Ectodermal cell (in vitro differentiated cells): ENCODE results near the gene FOXD4. TPM values are rescaled to one million over a fixed set of nuclear protein-coding genes. Genes with fewer than 3 reads are reported as not detected.
"Not testable (repeated sequence)": the region's sequence is repeated elsewhere in the genome, so short reads cannot be mapped to it uniquely, and the experiment has no call there.

Experiments used
- H3K27ac ChIP-seq: 2 replicates; pipeline ENCODE4 v1.7.0; 2013; ENCODE audit warnings: mild to moderate bottlenecking, low read depth, low read length; ENCODE audit not compliant: insufficient read depth, poor library complexity, severe bottlenecking
- H3K27me3 ChIP-seq: 2 replicates; pipeline ENCODE4 v1.7.0; 2013; ENCODE audit warnings: mild to moderate bottlenecking, low read length; ENCODE audit not compliant: insufficient read depth, control insufficient read depth, poor library complexity, severe bottlenecking
- H3K36me3 ChIP-seq: one replicate; pipeline ENCODE4 v1.7.0; 2013; ENCODE audit warnings: low read length; ENCODE audit not compliant: control insufficient read depth, insufficient read depth
- H3K4me1 ChIP-seq: one replicate; pipeline ENCODE4 v1.7.0; 2013; ENCODE audit warnings: low read length; ENCODE audit not compliant: control insufficient read depth, insufficient read depth
- H3K4me3 ChIP-seq: 2 replicates; pipeline ENCODE4 v1.7.0; 2013; ENCODE audit warnings: low read depth, low read length, control low read depth; ENCODE audit not compliant: insufficient read depth
- H3K9me3 ChIP-seq: 2 replicates; pipeline ENCODE4 v1.7.0; 2013; ENCODE audit warnings: mild to moderate bottlenecking, low read length, moderate library complexity; ENCODE audit not compliant: control insufficient read depth
- WGBS, 2 experiments: methylation state at CpG; one replicate each; pipeline ENCODE4 v1.1.7; 2013; ENCODE audit warnings: missing lambda C conversion rate in 2 of 2; 5-methylcytosine and 5-hydroxymethylcytosine counted together
- polyA plus RNA-seq, 4 experiments: library from polyadenylated mRNA; stranded (reverse); fragments of 50-300 nt; gene quantifications; one replicate each; pipeline ENCODE4 v1.2.3, GENCODE V29; 2013

FOXD4 gene
- polyA plus RNA-seq (2013, experiment 1 of 4) = not detected
- 0.55 TPM for polyA plus RNA-seq (2013, experiment 2 of 4)
- polyA plus RNA-seq (2013, experiment 3 of 4) = 0.16 TPM
- 0.36 TPM for polyA plus RNA-seq (2013, experiment 4 of 4)

DNA sequence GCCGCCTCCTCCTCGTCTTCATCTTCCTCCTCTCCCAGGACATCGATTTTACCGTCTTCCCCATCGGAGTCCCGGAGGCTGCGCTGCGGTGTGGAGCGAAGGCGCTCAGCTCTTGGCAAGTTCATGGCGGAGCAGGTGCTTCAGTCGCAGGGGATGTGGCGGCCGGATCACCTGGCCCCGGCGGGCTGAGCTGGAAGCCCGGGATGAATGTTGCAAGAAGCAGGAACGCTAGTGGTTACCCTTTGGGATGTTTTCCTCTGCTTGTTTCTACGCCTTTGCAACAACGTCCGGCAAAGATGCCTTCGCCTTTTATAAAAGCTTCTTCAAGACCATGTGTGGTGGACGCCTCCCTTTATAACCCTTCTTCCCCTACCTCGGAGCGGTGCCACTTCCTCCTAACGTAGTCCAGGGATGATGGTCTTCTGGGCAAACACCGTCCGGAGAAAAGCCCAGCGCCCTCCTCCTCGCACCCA lies at the start of gene FOXD4:
FOXD4 (minus strand) TSS at position 423 of the 473 bp plus-strand sequence; CDS start at position 125, 298 bp downstream.
- not testable (repeated sequence) for H3K36me3 ChIP-seq, H3K4me1 ChIP-seq, H3K9me3 ChIP-seq, H3K27ac ChIP-seq, H3K4me3 ChIP-seq
- 8% methylated on average over 26 to 30 of the region's 30 CpGs for WGBS, 2 experiments
- H3K27me3 ChIP-seq = peaks cover 57% of the 10 kb centered on the region

DNA sequence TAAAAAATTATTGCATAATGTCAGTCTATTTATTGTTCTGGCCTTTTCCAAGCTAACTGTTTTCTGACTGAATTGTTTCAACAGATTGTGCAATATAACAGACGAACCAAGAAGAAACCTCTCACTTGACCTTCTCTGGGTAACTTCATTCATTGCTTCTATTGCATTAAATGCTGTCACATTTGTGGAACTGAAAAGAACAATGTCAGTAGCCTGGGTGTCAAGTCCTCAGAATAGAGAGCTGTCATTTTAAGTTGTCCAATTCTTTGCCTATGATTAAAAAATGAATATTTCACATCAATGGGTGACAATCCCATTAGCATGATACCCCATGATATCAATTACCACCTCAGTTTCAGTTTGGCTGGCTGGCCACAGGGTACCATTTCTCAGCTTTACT lies 41.7 kb upstream of the FOXD4 start:
- H3K36me3 ChIP-seq, H3K9me3 ChIP-seq, H3K27ac ChIP-seq, H3K4me1 ChIP-seq, H3K4me3 ChIP-seq, H3K27me3 ChIP-seq: not testable (repeated sequence)
- WGBS, 2 experiments = 91 to 100% methylated on average over 1 of the region's 1 CpG

DNA sequence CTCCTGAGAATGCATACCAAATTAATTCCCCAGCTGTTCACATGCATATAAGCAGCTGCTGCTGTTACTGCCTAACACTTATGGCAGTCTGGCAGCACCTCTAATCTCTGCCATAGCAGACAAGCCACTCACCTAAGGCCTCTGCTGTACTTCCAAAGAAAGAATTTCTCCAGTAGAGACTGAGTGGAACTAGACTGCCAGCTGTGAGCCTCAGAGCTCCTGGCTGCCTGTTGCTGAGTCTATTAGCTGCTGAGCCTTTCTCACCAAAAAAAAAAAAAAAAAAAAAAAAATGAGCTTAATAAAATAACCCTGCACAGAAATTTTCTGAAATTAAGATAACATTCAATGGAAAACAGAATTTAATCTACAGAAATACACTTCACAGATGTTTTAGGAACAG lies 33.0 kb upstream of the FOXD4 start:
- not testable (repeated sequence) for H3K36me3 ChIP-seq, H3K4me1 ChIP-seq, H3K9me3 ChIP-seq, H3K27ac ChIP-seq, H3K4me3 ChIP-seq, H3K27me3 ChIP-seq

DNA sequence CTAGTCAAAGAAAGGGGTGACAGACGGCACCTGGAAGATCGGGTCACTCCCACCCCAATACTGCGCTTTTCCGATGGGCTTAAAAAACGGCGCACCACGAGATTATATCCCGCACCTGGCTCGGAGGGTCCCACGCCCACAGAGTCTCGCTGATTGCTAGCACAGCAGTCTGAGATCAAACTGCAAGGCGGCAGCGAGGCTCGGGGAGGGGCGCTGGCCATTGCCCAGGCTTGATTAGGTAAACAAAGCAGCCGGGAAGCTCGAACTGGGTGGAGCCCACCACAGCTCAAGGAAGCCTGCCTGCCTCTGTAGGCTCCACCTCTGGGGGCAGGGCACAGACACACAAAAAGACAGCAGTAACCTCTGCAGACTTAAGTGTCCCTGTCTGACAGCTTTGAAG lies 21.7 kb upstream of the FOXD4 start:
- not testable (repeated sequence) for H3K4me3 ChIP-seq, H3K36me3 ChIP-seq, H3K4me1 ChIP-seq, H3K27me3 ChIP-seq, H3K9me3 ChIP-seq, H3K27ac ChIP-seq
- WGBS, 2 experiments = 60 to 68% methylated on average over 17 of the region's 17 CpGs

DNA sequence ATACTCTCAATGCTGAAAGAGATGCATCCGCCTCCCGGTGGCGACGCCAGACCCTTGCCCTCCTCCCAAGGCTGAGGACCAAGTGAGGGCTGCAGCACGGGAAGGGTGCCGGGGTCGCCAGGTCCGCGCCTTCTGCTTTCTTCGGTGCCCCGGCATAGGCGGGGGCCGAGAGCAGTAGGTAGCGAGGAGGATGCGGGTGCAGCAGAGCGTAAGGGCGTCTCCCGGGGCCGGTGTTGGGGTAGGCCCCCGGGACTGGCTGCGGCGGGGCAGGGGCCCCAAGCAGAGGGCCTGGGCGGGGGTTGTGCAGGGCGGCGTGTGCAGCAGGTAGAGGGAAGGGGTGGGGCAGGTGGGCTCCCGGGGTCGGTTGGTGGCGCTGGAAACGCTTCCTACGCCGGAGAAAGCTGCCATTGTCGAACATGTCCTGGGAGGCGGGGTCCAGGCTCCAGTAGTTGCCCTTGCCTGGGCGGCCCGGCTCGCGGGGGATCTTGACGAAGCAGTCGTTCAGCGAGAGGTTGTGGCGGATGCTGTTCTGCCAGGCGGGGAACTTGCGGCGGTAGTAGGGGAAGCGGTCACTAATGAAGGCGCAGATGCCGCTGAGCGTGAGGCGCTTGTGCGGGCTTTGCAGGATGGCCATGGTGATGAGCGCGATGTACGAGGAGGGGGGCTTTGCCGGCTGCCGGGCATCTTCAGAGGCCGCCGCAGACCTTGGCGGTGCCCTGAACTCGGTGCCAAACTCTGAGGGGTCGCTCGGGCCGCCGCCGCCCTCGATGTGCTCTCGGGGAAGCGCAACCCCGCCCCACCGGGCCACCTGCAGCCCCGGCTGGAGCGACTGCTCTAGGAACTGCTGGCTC lies 848 bp downstream of the FOXD4 start:
- H3K27ac ChIP-seq, H3K4me1 ChIP-seq, H3K9me3 ChIP-seq, H3K36me3 ChIP-seq, H3K4me3 ChIP-seq: not testable (repeated sequence)
- peaks cover 64% of the 10 kb centered on the region for H3K27me3 ChIP-seq
- WGBS, 2 experiments = 1% methylated on average over 57 to 67 of the region's 71 CpGs

DNA sequence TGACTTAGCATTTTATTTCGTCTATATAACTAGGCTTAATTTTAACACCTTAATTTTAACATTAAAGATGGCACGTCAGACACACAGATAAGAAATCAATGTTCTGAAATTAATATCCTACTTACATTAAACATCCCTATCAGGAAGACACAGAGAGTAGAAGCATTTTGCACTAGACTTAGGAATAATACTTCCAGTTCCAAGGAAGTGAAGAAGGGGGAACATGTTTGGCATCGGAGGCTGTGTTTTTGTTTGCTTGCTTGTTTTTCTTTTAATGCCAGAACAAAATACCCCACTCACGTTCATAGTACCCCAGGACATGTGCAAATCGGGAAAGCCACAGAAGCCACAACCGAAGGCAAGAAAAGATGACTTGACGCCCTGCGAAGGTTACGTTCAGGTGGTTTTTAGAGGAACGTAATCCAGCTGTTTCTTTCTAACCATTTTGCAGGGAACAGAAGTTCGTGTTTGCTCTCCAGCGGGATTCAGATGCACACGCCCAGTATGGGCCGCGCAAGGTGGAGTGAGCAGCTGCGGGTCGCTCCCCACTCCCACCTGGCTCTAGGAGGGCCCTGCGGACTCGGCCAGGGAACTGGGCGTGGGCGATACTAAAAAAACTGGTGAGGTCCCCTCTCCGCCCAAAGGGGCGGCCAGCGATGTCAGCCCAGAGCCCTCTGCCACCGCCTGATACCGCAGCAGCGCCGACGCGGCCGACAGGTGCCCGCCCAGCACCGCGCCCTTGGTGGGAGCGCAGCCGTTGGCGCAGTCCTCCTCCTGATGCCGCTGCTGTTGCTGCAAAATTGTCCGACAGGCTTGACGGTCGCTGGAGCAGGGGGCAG lies 1.8 kb downstream of the FOXD4 start:
- peaks cover 73% of the 10 kb centered on the region for H3K27me3 ChIP-seq
- not testable (repeated sequence) for H3K4me3 ChIP-seq, H3K4me1 ChIP-seq, H3K36me3 ChIP-seq, H3K27ac ChIP-seq, H3K9me3 ChIP-seq
- 3 to 5% methylated on average over 33 to 35 of the region's 41 CpGs for WGBS, 2 experiments

DNA sequence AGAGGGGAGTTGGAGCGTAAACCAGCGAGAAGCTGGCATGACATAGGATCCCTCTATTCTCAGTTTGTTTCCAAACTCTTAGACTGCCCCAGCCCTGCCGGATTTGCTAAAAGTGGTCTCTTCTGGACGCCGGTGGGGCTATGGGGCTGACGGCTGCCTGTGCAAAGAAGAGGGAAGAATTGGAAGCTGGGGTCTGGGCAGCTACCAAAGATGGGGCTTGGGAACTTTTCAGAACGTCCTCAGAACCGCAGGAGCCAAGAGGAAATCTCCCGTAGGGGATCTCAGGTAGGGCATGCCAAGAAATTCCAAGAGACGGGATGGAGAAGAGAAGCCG lies 3.1 kb downstream of the FOXD4 start:
- not testable (repeated sequence) for H3K9me3 ChIP-seq, H3K27ac ChIP-seq, H3K36me3 ChIP-seq, H3K4me1 ChIP-seq, H3K4me3 ChIP-seq
- WGBS, 2 experiments = 2 to 5% methylated on average over 8 to 9 of the region's 11 CpGs
- H3K27me3 ChIP-seq = peaks cover 80% of the 10 kb centered on the region

DNA sequence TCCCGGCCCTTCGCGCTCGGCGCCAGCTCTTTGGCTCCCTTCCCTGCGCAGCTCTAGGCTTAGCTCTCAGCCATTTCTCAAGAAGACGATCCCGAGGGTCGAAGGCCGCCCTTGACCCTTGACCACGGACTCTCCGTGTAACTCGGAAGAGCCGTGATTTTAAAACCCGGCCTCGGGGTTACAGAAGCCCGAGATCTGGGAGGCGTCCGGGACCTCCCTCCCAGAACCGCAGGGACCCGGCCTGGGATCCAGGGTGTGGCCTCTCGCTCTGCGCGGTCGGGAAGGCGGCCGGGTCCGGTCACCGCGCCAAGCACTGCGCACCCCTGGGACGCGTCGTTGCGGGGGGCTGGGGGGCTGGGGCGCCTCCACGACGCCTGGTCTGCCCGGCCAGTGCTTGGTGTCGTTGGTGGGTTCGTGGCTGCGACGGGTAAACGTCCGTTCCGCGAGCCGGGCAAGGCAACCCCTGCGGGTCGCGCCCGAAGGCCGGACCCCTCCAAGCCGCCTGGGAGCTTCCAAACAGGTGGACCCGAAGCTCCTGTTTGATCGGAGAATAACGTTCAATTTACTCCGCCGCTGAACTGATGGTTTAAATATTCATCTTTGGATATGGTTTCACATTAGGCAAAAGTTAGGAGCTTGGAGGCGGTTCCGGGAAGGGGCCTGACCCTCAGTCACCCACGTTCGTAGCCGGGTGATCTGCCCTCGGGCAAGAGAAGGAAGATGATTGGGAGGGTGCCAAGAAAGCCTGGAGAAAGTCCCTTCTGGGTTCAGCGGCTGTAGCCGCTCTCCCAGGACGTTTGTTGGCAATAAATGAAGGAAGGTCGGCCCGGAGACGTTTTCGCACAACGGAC lies 3.7 kb downstream of the FOXD4 start:
- 2% methylated on average over 71 to 73 of the region's 73 CpGs for WGBS, 2 experiments
- not testable (repeated sequence) for H3K36me3 ChIP-seq, H3K9me3 ChIP-seq, H3K4me3 ChIP-seq, H3K4me1 ChIP-seq, H3K27ac ChIP-seq
- H3K27me3 ChIP-seq = peaks cover 86% of the 10 kb centered on the region

DNA sequence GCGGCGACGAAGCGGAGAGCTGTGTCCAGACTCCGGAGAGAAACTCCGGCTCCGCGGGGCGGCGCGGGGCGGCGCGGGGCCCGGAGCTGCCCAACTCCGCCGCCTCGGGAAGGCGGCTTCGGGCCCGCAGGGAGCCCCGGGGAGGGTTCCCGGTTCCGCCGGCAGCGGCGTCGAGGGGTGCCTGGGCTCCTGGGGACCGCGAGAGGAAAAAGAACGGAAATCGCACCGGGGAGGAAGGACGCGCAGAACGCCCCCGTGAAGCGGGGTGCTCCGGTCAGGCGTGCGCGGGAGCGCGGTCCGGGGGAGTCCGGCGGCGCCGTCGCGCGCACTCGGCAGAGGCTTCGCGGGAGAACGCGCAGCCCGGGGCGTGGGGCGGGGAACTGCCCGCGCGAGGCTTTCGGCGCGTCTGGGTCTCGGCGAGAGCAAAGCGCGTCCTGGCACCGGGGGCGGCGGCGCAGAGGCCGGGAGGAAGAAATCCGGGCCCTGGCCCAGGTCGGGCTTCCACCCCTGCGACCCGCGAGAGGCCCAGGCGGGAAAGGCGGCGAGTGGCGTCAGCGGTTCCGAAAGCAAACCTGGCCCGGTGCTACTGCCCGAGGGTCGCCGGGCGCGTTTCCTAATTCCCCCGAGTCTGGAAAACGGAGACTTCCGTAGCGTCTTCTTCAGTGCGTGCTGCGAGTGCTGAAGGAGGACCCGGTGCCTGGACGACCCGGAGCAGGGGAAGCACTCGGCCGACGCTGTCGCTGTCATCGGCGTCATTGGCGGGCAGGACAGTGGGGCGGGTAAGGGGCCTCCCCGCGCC lies 4.5 kb downstream of the FOXD4 start:
- H3K27ac ChIP-seq, H3K4me1 ChIP-seq, H3K36me3 ChIP-seq, H3K9me3 ChIP-seq: not testable (repeated sequence)
- H3K27me3 ChIP-seq = peaks cover 93% of the 10 kb centered on the region
- WGBS, 2 experiments = 0 to 1% methylated on average over 111 of the region's 111 CpGs
- peak overlapping the region; percentile 20 for H3K4me3 ChIP-seq
